Skin epidermis (tissue), 12 donors: ENCODE data around the gene MRPL51.
"Not testable (repeated sequence)": the region's sequence is repeated elsewhere in the genome, so short reads cannot be mapped to it uniquely, and the experiment has no call there.

Experiments
- H3K27ac ChIP-seq, 21 experiments: fragments of 200-600 bp; sonication (generic) in 11 of 21; one replicate each; pipeline ENCODE4 v1.5.0; 2020; ENCODE audit warnings: mild to moderate bottlenecking in 3 of 21, inconsistent platforms in 2 of 21, moderate library complexity in 2 of 21
- H3K4me3 ChIP-seq, 7 experiments: fragments of 200-600 bp; sonication (generic) in 2 of 7; one replicate each; pipeline ENCODE4 v1.5.0; 2020; ENCODE audit warnings: inconsistent platforms in 2 of 7, mild to moderate bottlenecking in 2 of 7, moderate library complexity in 1 of 7

MRPL51 gene

DNA sequence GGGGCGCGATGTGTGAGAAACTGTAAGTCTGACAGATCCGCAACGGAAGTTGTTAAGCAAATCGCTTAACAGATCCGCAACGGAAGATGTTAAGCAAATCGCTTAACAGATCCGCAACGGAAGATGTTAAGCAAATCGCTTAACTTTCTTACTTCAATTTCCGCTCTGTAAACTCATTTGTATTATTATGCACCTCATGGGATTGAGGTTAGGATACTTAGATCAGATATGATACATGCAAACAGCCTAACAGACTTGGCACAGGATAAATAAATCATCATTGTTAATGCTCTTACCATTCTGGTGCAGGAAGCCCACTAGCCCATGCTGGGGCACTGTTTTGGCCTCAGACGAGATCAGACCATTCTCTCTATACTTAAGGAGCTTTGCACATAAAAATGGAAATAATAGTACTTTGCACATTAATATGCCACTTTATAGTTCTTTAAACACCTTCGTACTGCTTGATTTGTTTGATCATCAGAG, 1.2 kb upstream of the MRPL51 start:
- Histone ChIP-seq H3K4me3 (peak overlapping the region; percentile 65 to 82 (median 68)), H3K27ac (peak overlapping the region in 9 of 21 experiments; percentile 43 to 97 (median 90))

DNA sequence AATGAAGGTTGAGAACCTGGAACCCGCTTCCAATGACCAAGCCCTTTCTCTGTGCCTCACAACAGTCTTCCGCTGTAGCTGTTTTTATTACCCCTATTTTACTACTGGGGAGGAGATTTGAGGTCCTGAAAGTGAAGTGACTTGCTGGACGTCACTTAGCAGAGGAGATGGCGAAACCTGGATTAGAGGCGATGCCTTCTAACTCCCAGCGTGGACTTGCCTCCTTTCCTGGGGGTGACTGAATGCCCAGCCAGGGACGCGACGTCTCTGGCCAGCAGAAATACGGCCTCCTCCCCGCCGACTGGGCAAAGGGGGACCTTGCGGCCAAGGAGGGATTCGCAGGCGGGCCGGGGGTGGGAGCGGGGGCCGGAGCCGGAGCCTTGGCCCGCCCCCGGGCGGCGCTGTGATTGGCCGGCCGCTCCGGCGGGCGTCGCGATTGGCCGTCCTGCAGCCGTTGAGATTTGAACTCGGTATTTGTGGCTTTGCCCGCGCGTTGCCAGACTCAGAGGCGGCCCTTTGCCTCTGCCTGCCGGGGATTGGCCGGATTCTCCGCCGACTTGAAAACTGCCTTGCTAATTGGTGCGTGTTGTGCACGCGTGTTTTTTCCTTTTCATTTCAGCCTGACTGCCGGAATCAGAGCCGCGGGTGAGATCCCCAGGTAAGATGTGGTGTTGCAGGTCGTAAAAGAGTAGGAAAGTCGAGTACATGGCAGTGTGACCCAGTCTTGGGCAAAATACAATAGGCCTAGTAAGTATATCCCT, 615 bp upstream of the MRPL51 start, which contains the start of gene NCAPD2:
Gene NCAPD2 (plus strand): TSS at position 606 of the 761 bp plus-strand sequence. CDS start 997 bp downstream, outside the sequence.
- Histone ChIP-seq H3K4me3 (peak within 1 kb of the TSS; percentile 65 to 82 (median 68)), H3K27ac (peak within 1 kb of the TSS; percentile 66 to 97 (median 92))

- not testable (repeated sequence) for H3K27ac ChIP-seq, H3K4me3 ChIP-seq
Observed at GRCh38 chr12:6490673-6491072, 2.4 kb downstream of the MRPL51 start.

DNA sequence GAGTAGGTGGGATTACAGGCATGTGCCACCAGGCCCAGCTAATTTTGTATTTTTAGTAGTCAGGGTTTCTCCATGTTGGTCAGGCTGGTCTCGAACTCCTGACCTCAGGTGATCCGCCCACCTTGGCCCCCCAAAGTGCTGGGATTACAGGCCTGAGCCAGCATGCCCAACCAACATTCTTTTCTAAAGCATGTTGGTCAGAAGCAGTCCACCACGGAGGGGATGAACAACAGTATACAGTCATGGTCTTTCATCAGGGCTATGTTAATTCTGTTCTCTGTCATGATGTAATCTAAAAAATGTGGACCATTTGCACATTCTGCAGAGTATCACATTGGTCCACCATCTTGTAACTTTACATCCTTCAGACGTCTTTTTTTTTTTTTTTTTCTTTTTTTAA, 3.6 kb downstream of the MRPL51 start:
- H3K4me3 ChIP-seq: no peak overlapping the region
- H3K27ac ChIP-seq: no peak overlapping the region

GRCh38 chr12:6488240-6488639, 4.8 kb downstream of the MRPL51 start:
- Histone ChIP-seq H3K4me3 (no peak overlapping the region), H3K27ac (no peak overlapping the region)

DNA sequence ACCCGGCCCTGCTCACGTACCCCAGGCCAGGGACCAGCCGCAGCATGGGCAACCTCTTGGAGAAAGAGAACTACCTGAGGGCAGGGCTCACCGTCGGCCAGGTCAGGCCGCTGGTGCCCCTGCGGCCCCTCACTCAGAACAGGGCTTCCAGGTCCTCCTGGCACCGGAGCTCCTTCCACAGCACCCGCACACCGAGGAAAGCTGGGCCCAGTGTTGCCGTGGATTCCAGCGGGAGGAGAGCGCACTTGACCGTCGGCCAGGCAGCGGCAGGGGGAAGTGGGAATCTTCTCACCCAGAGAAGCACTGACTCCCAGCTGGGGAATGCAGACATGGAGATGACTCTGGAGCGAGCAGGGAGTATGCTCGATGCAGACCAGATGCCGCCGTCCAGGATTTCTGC, 14.6 kb downstream of the MRPL51 start:
- Histone ChIP-seq H3K27ac (peak overlapping the region in 1 of 21 experiments; percentile 16), H3K4me3 (no peak overlapping the region)

DNA sequence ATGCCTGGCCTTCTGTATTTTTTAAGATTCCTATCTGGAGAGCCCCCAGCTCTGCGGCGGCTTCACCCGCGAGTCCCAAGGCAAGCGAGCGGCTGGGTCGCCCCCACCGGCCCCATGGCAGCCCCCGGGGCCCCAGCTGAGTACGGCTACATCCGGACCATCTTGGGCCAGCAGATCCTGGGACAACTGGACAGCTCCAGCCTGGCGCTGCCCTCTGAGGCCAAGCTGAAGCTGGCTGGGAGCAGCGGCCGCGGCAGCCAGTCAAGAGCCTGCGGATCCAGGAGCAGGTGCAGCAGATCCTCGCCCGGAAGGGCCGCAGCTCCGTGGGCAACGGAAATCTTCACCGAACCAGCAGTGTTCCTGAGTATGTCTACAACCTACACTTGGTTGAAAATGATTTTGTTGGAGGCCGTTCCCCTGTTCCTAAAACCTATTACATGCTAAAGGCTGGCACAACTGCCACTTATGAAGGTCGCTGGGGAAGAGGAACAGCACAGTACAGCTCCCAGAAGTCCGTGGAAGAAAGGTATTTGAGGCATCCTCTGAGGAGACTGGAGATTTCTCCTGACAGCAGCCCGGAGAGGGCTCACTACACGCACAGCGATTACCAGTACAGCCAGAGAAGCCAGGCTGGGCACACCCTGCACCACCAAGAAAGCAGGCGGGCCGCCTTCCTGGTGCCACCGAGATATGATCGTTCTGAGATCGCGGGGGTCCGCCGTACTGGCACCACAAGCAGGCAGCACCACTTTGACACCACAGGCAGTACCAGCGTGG, 15.3 kb downstream of the MRPL51 start:
- not testable (repeated sequence) for H3K4me3 ChIP-seq
- peak overlapping the region in 1 of 21 experiments; percentile 16 for H3K27ac ChIP-seq

DNA sequence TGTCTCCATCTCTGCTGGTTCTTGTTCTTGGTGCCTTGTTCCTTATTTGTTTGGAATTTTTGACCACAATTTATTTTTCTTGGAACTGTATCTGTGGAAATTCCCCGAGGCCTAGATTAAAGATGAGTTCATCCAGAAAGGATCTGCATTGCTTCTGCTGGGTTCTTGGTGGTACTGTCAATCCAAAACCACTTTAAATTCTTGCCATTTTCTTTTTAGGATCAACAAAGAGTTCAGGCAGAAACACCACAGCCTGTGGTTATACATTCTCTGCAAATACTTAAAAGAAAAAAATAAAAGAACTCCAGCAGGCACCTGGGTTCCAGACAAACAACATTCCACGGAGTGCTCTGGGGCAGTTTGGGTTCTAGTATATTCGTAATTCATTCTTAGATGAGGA, 16.6 kb downstream of the MRPL51 start:
- H3K27ac ChIP-seq: peak overlapping the region in 2 of 21 experiments; percentile 11 to 48
- H3K4me3 ChIP-seq: no peak overlapping the region

DNA sequence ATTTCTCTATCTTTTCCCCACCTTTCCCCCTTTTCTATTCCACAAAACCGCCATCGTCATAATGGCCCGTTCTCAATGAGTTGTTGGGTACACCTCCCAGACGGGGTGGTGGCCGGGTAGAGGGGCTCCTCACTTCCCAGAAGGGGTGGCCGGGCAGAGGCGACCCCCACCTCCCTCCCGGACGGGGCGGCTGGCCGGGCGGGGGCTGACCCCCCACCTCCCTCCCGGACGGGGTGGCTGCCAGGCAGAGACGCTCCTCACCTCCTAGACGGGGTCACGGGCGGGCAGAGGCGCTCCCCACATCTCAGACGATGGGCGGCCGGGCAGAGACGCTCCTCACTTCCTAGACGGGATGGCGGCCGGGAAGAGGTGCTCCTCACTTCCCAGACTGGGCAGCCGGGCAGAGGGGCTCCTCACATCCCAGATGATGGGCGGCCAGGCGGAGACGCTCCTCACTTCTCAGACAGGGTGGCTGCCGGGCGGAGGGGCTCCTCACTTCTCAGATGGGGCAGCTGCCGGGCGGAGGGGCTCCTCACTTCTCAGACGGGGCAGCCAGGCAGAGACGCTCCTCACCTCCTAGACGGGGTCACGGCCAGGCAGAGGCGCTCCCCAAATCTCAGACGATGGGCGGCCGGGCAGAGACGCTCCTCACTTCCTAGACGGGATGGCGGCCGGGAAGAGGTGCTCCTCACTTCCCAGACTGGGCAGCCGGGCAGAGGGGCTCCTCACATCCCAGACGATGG, 17.7 kb downstream of the MRPL51 start:
- H3K4me3 ChIP-seq, H3K27ac ChIP-seq: not testable (repeated sequence)

DNA sequence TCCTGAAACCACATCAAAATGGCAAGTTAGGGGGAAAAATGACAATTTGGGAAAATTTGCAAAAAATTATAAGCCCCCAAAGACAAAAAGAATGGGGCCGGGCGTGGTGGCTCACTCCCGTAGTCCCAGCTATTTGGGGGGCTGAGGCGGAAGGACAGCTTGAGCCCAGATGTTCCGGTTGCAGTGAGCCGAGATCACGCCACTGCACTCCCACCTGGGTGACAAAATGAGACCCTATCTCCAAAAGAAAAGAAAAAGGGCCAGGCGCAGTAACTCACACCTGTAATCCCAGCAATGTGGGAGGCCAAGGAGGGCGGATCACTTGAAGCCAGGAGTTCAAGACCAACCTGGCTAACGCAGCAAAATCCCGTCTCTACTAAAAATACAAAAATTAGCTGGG, 20.6 kb downstream of the MRPL51 start:
- Histone ChIP-seq H3K4me3 (no peak overlapping the region), H3K27ac (no peak overlapping the region)

- no peak overlapping the region for H3K4me3 ChIP-seq
- no peak overlapping the region for H3K27ac ChIP-seq
Observed at GRCh38 chr12:6471989-6472360, 21.1 kb downstream of the MRPL51 start.

- H3K27ac ChIP-seq: peak within 1 kb of the TSS in 20 of 21 experiments; percentile 65 to 95 (median 83)
- H3K4me3 ChIP-seq: peak within 1 kb of the TSS; percentile 48 to 76 (median 64)
Observed at GRCh38 chr12:6470375-6471163, 22.5 kb downstream of the MRPL51 start, which contains the start of gene VAMP1. Gene VAMP1 (minus strand): TSS chr12:6470677. CDS start chr12:6470531, 146 bp downstream.

DNA sequence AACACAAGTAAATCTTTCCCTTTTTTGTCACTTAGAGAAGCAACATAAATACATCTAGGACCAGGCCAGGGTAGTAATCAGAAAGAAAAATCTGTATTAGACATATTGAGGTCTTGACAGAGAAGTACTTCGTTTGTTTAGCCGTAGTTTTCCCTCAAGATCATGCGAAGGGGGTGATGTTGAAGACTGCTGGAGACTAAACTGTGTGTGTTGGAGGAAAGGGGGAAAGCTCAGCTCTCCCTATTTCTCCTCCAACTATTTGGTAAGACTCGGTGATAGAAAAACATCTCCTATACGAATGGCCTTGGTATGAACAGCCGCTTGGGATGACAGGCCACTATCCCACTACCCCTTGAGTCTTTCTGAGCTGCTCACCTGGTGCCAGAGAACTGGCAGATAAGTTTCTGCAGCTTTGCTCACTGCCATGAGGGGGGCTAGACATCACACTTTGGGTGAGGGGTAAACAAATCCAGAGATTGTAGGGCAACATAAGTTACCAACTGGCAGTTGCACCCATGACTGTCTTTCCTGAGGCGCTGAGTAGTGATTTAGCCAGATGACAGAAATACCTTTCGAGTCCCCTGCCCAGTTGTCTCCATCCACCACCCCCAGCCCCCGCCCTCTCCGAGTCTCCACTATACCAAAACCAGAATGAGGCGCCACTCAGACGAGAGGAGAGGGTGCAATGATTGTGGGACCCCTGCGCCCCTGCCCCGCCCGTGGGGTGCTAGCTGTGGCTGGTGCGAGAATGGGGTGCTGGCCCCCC, 23.3 kb downstream of the MRPL51 start:
- H3K27ac ChIP-seq: peak overlapping the region in 20 of 21 experiments; percentile 65 to 95 (median 83)
- H3K4me3 ChIP-seq: peak overlapping the region; percentile 48 to 76 (median 64)

DNA sequence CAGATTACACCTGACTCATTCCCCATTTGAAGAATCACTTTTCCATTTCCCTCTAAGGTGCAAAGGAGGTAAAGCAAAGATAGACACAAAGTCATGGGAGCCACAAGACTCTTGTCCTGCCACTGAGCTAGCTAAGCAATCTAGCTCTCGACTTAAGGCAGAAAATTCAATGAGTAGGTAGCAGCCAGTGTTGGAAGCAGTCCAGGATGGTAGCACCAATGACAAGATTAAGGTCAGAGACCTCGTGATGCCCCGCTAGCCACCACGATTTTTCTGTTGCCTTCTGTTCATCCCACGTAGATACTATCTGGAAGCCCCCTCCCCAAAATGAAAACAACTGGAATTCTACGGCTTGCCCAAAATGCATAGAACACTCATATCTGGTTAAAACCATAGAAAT, 24.0 kb downstream of the MRPL51 start:
- Histone ChIP-seq H3K4me3 (peak overlapping the region in 4 of 7 experiments; percentile 51 to 73 (median 68)), H3K27ac (peak overlapping the region in 6 of 21 experiments; percentile 47 to 95 (median 84))

DNA sequence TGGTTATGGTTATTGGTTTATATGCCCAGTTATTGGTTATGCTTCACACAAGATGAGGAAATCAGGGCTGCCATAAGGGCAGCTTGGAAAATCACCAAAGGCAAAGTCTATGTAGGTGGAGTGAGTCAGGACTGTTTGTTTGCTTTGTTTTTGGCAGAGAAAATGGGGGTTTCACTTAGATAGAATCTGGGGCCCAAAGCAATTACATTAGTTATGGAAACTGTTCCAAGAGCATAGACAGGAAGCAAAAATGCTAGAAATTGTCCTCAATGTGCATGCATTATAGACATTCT, 24.8 kb downstream of the MRPL51 start:
- Histone ChIP-seq H3K27ac (peak overlapping the region in 2 of 21 experiments; percentile 17 to 95), H3K4me3 (no peak overlapping the region)

DNA sequence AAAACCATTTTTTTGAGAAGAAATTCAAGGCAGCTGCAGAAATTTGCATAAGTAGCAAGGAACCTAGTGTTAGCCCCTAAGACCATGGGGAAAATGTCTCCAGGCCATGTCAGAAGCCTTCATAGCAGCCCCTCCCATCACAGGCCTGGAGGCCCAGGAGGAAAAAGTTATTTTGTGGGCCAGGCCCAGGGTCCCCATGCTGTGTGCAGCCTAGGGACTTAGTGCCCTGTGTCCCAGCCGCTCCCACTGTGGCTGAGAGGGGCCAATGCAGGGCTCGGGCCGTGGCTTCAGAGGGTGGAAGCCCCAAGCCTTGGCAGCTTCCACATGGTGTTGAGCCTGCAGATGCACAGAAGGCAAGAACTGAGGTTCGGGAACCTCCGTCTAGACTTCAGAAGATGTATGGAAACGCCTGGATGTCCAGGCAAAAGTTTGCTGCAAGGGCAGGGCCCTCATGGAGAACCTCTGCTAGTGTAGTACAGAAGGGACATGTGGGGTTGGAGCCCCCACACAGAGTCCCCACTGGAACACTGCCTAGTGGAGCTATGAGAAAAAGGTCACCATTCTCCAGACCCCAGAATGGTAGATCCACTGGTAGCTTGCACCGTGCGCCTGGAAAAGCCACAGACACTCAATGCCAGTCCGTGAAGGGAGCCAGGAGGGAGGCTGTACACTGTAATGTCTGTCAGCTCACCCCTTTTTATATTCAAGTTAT, 25.3 kb downstream of the MRPL51 start:
- H3K4me3 ChIP-seq: not testable (repeated sequence)
- H3K27ac ChIP-seq: peak overlapping the region in 1 of 21 experiments; percentile 17

DNA sequence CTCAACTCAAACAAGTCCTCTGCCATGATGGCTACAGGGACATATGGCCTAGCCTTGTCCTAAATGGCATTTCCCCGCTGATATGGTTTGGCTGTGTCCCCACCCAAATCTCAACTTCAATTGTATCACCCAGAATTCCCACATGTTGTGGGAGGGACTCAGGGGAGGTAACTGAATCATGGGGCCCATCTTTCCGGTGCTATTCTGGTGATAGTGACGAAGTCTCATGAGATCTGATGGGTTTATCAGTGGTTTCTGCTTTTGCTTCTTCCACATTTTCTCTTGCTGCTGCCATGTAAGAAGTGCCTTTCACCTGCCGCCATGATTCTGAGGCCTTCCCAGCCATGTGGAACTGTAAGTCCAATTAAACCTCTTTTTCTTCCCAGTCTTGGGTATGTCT, 26.3 kb downstream of the MRPL51 start:
- H3K27ac ChIP-seq: peak overlapping the region in 1 of 21 experiments; percentile 47

DNA sequence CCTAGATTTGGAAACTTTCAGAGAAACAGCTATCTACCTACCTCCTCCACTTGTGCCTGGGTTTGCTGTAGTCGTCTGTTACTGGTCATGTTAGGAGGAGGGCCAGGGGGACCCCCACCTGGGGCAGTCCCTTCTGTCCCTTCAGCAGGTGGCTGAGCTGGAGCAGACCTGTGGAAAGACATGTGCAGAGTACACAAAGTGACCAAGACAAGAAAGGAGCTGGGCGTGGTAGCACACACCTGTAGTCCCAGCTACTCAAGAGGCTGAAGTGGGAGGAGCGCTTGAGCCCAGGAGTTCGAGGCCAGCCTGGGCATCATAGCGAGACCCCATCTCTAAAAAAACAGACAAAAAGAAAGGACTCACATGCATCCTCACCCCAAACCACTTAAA, 26.9 kb downstream of the MRPL51 start:
- H3K27ac ChIP-seq: peak overlapping the region in 1 of 21 experiments; percentile 47
- no peak overlapping the region for H3K4me3 ChIP-seq

More for the DNA sequence above, 26.3 kb downstream of the MRPL51 start:
- not testable (repeated sequence) for H3K4me3 ChIP-seq
